ENCODE data around the gene HDAC11. TPM values are rescaled to one million over a fixed set of nuclear protein-coding genes. Genes with fewer than 3 reads are reported as not detected.

HDAC11 gene
- total RNA-seq, 4 donors from 2014 or later: 19.8 to 44.0 (median 27.1) TPM

DNA sequence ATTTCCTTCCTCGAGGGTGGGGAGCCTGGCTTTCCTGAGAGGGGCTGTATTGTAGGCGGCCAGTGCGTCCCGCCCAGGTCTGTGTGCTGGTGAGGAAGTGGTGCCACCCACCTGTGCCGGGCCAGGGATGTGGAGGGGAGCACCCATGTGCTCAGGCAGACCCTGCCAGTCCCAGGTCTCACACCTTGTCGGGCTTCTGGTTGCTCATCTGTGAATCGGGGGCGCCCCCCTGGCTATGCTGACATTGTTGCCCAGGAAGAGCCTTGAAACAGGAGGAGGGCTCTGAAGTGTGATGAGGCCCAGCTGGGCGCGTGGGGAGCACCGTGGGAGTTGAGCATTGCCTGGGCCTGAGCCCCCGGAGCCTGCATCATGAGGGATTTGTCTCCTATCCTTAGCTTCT lies 73.6 kb downstream of the HDAC11 start:
- WGBS, 2 donors (ENCODE audit: low coverage in 1 of 2): 58% methylated on average over 10 of the region's 12 CpGs; no CpG with 5 or more reads in 1 of the 2 donors
- DNase-seq: no peak
- no peaks in the 10 kb centered on the region for H3K9me3 ChIP-seq
- H3K27me3 ChIP-seq: peaks cover 28% of the 10 kb centered on the region
- peaks cover 0 to 1% (median under 1%) of the 10 kb centered on the region in 4 donors for H3K4me1 ChIP-seq
- intact Hi-C loops (cut with DNase I; ENCODE audit: low total_unique reads): no loop called here
- TF ChIP-seq POLR2AphosphoS5 (IDR thresholded peaks at IDR 0.05) (no peak), EP300 (IDR thresholded peaks at IDR 0.05; ENCODE audit: low read depth) (no peak), POLR2A (IDR thresholded peaks at IDR 0.05) (no peak)
- TF ChIP-seq, protein P1, sequence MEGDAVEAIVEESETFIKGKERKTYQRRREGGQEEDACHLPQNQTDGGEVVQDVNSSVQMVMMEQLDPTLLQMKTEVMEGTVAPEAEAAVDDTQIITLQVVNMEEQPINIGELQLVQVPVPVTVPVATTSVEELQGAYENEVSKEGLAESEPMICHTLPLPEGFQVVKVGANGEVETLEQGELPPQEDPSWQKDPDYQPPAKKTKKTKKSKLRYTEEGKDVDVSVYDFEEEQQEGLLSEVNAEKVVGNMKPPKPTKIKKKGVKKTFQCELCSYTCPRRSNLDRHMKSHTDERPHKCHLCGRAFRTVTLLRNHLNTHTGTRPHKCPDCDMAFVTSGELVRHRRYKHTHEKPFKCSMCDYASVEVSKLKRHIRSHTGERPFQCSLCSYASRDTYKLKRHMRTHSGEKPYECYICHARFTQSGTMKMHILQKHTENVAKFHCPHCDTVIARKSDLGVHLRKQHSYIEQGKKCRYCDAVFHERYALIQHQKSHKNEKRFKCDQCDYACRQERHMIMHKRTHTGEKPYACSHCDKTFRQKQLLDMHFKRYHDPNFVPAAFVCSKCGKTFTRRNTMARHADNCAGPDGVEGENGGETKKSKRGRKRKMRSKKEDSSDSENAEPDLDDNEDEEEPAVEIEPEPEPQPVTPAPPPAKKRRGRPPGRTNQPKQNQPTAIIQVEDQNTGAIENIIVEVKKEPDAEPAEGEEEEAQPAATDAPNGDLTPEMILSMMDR (IDR thresholded peaks at IDR 0.05): no peak
- in situ Hi-C loops (cut with MboI; ENCODE audit: low pct_ligation_motif_present in 1 of 4, low pct_unique_long_range_greater_than_20kb in 1 of 4, low sequenced_read_pairs in 3 of 4): no loop called here
- no peak overlapping the region for H3K4me3 ChIP-seq
- H3K36me3 ChIP-seq: no peaks in the 10 kb centered on the region
- H3K27ac ChIP-seq: no peak overlapping the region

DNA sequence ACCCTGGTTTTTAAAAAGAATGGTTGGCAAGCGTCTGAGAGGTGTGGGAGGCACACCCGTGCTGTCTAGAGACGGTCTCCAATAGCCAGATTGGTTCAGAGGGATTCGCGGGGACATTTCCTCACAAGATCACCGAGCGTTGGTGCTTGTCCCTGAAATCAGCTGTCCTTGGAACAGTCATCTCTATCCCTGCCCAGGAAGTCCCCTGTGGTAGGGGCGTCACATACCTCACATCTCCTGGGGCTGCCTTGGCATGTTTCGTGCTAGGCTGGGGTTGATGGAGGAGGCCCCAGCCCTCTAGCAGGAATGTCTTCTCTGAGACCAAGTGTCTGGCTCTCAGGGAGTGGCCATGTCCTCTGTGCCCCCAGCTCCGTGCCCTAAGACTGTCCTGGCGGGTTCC lies 75.6 kb downstream of the HDAC11 start:
- H3K9me3 ChIP-seq: no peaks in the 10 kb centered on the region
- no peak overlapping the region for H3K27ac ChIP-seq
- no peak for DNase-seq
- WGBS, 2 donors (ENCODE audit: low coverage in 1 of 2): 17 to 75% methylated on average over 2 to 11 of the region's 11 CpGs
- H3K36me3 ChIP-seq: no peaks in the 10 kb centered on the region
- no peaks in the 10 kb centered on the region for H3K4me1 ChIP-seq
- TF ChIP-seq POLR2AphosphoS5 (IDR thresholded peaks at IDR 0.05) (no peak), EP300 (IDR thresholded peaks at IDR 0.05; ENCODE audit: low read depth) (no peak), POLR2A (IDR thresholded peaks at IDR 0.05) (no peak)
- TF ChIP-seq, protein P1 (IDR thresholded peaks at IDR 0.05): no peak
- no peak overlapping the region for H3K4me3 ChIP-seq
- intact Hi-C loops (cut with DNase I; ENCODE audit: low total_unique reads): no loop called here
- in situ Hi-C loops (cut with MboI; ENCODE audit: low pct_ligation_motif_present in 1 of 4, low pct_unique_long_range_greater_than_20kb in 1 of 4, low sequenced_read_pairs in 3 of 4): no loop called here
- peaks cover 8% of the 10 kb centered on the region for H3K27me3 ChIP-seq

Small RNA genes lying within 50 kb of the gene (small RNA-seq; reads per million reads assigned to genes)
- 0 reads per million in 4 donors for gene AC027124.2

Other genes with a start within 250 kb of the HDAC11 start
- 100 to 1,000 TPM in 1 of 4 donors, 10 to 100 TPM in 2, 1 to 10 TPM in 1; 6.0 to 202 (median 14.6) TPM for gene NUP210, start 60.0 kb upstream of the HDAC11 start, total RNA-seq
- 10 to 100 TPM; 23.0 to 51.5 (median 31.4) TPM for gene FBLN2, start 68.8 kb downstream of the HDAC11 start, total RNA-seq